B cell (primary cell): Measurements from ENCODE around the gene CYFIP1.

Source experiments
- CTCF ChIP-seq: fragments of 200-600 bp; IDR thresholded peaks from one replicate; pipeline ENCODE4 v1.8.0; 2022; ENCODE audit warnings: antibody characterized with exemption, mild to moderate bottlenecking
- EZH2 ChIP-seq: IDR thresholded peaks from 2 replicates; pipeline ENCODE4 v1.6.1; 2012; ENCODE audit warnings: borderline replicate concordance, low read depth, mild to moderate bottlenecking, moderate library complexity, low read length; ENCODE audit not compliant: insufficient read depth, poor library complexity, severe bottlenecking

- TF ChIP-seq EZH2 (no peak), CTCF (no peak)
Observed at GRCh38 chr15:22911306-22911705, 68.9 kb downstream of the CYFIP1 start.
